GM19238 (cell line): ENCODE measurements around the gene CHRNA9.
A peak's percentile ranks its signal among the peaks of the same experiment; 100 is the strongest.

Experiments used
- DNase-seq: peaks from one replicate; pipeline ENCODE4 v3.0.0; 2011; ENCODE audit warnings: low spot score; ENCODE audit not compliant: insufficient read length

CHRNA9 gene

GRCh38 chr4:40308528-40309122 lies 26.5 kb upstream of the CHRNA9 start:
- DNase-seq, result no peak

DNA sequence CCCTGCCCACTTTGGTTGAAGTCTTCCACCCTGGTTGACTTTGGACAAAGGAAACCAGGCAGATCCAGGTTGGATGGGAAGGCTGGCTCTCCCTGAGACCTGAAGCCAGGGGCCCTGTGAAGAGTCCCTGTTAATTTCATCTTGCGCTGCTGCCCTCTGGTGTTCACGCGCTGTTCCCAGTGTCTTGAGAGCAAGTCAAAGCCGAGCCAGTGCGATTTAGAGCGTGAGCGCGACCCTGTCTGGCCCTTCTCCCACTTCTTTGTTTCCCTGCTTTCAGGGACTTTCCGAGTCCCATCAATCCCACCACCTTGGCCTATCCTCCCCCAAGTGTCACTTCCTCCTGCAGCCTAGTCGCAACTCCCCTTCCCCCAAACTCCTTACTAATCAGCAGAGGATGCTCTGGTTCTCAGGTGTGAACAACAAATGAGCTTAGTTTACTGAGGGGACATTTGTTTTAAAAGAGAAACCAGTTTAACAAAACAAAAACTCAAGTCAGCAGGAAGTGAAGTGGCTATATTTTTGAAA lies 25.8 kb upstream of the CHRNA9 start:
- DNase-seq, result peak; percentile 21

DNA sequence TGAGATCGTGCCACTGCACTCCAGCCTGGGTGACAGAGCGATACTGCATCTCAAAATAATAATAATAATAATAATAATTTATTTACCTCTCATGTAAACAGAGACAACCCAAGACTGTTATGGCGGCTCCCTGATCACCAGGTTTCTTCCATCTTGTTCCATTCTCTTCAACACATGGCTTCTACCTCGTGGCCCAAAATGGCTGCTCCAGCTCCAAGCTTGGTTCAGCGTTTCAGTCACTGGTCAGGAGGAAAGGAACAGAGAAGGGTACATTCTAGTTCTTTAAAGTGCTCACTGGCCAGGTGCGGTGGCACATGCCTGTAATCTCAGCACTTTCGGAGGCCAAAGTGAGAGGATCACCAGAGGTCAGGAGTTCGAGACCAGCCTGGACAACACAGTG lies 24.9 kb upstream of the CHRNA9 start:
- no peak for DNase-seq

DNA sequence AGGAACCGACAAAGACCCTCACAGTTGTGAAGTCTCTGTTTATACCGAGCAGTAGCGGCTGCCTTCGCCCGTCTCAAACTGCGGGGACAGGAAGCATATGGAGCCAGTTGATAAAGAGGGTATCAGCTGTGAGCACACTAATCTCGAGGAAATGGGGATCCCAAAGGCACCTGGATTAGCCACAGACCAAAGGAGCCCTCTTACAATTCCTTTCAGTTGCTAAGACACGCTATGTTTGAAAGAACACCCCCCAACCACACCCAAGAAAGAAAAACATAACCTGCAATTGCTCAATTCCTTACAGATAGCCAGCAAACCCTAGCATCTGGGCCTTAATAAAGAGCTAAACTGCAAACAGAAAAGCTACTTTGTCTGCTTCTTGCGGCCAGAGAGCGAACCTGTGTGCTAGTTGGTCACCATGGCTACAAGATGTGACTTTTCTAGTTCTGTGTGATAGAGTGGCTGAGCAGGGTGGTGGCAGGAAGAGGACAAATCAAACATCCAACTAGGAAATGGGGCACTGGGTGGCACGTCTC lies 23.3 kb upstream of the CHRNA9 start:
- DNase-seq, result no peak

DNA sequence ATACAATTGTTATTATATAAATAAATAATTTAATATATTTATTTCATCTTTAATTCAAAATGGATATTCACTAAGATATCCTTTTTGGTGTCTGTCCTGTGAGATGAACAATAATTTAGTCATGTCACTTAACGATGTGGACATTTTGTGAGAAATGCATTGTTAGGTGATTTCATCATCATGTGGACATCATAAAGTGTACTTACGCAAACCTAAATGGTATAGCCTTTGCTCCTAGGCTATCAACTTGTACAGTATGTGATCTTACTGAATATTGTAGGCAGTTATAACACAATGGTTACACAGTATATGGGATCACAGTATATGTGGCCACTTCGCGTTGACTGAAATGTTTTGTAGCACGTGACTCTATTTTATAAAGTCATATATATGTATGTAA lies 20.2 kb upstream of the CHRNA9 start:
- no peak for DNase-seq

DNA sequence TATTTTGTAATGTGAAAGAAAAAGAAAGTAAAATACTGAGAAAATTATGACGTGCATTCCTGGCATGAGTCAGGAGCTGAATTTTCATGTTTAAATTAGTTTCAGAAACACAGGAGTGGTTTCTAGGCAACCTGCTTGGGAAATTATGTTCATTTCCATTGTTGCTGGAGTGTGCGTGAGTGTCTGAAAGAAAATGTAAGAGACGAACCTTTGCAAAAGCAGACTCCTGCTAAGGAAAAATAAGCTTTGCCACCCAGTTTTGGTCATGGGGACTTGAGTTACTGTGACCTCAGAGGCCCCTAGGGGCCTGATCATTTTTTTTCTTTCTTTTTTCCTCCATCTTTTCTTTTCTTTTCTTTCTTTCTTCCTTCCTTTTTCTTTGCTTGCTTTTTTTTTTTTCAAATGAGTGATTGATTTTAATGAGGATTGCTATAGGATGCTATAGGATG lies 18.8 kb upstream of the CHRNA9 start:
- DNase-seq, result no peak

- peak; percentile 40 for DNase-seq
Observed at GRCh38 chr4:40316782-40317635, 18.1 kb upstream of the CHRNA9 start.

GRCh38 chr4:40317916-40318658 lies 17.0 kb upstream of the CHRNA9 start:
- no peak for DNase-seq

GRCh38 chr4:40321574-40322275 lies 13.4 kb upstream of the CHRNA9 start:
- no peak for DNase-seq

- DNase-seq, result no peak
Observed at GRCh38 chr4:40322811-40323210, 12.3 kb upstream of the CHRNA9 start.

DNA sequence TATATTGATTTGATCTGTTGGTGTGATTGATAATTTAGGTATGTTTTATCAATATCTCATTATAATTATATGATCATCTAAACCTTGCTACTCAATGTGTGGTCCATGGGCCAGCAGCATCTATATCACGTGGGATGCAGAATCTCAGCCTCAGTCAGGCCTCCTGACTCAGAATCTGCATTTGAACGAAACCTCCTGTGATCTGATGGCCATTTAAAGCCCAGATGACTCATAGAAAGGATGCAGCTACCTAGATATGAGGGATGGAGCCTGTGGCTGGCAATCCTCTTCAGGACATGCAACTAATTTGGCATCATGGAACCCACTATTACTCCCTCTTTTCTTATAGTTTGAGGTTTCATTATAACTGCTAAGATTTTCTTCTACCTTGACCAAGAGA lies 11.3 kb upstream of the CHRNA9 start:
- DNase-seq, result no peak

- DNase-seq, result peak; percentile 64
Observed at GRCh38 chr4:40325406-40326019, 9.6 kb upstream of the CHRNA9 start.

DNA sequence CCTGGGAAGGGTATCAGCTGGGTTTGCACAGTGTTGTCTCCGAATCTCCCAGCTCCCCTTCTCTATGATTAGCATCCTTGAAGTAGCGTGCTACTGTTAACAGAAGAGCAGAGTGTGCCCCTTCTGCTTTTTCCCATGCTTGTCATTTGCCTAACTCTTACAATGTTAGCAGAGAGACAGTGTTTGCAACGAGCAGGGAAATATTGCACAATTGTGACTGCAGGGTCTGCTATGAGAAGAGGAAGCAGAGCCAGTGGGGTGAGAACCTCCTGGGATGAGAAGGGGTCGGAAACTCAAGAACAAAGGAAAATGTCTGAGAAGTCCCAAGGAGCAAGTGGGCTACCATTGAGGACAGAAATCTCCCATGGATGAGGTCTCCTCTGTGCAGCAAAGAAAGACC lies 7.8 kb upstream of the CHRNA9 start:
- DNase-seq, result no peak

DNA sequence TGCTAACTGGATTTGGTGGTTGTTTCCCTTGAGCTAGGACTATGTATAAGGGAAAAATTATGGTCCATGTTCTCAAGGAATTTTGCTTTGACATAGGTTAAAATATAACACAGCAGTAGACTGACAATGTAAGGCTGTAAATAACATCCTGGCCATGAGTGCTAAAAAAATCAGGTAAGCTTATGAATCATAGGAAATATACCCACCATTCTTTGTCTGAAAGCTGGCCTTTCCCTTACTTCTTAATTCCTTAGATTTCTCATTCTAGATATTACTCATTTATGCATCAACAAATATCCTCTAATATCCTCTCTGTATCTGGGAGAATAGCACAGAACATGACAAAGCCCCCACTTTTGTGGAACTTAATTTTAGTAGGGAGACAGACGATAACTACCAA lies 6.8 kb upstream of the CHRNA9 start:
- no peak for DNase-seq

- no peak for DNase-seq
Observed at GRCh38 chr4:40329805-40330204, 5.3 kb upstream of the CHRNA9 start.

GRCh38 chr4:40330536-40330935 lies 4.6 kb upstream of the CHRNA9 start:
- DNase-seq, result no peak

GRCh38 chr4:40331101-40331745 lies 3.9 kb upstream of the CHRNA9 start:
- DNase-seq, result no peak

DNA sequence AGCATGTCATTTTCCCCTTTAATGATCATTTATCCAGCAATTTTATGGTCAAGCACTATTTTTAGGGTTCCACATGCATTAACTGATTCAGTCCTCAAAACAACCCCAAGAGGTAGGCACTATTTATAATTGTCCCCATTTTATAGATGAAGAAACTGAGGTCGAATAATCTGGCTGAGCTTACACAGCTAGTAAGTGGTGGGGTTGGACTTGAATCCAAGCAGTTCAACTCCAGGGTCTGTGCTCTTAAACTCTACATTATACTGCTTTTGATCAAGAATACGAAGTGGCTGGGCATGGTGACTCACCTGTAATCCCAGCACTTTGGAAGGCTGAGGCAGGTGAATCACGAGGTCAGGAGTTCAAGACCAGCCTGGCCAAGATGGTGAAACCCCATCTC lies 3.2 kb upstream of the CHRNA9 start:
- no peak for DNase-seq

GRCh38 chr4:40333921-40334352 lies 1.2 kb upstream of the CHRNA9 start:
- DNase-seq, result no peak

- DNase-seq, result no peak
Observed at GRCh38 chr4:40335525-40335894, 377 bp downstream of the CHRNA9 start.
